Endothelial cell of umbilical vein (primary cell): Measurements from ENCODE around the gene CFHR1. TPM values are rescaled to one million over a fixed set of nuclear protein-coding genes. Genes with fewer than 3 reads are reported as not detected.

Experiments
- BruUV-seq: library from RNA; stranded (reverse); fragments of 400-500 nt; replicated peaks from 2 replicates; lab custom pipeline; 2021; lab: Mats Ljungman, UMichigan
- CTCF ChIA-PET: fragments of 300-600, 350-600 bp; sonication (Branson Sonifier 250); formaldehyde crosslinking; loops from one replicate; lab custom pipeline; 2021; ENCODE audit warnings: antibody characterized with exemption, inconsistent platforms; lab: Charles Lee
- POLR2A ChIA-PET: fragments of 300-600, 350-600 bp; sonication (Branson Sonifier 250); formaldehyde crosslinking; loops from one replicate; lab custom pipeline; 2021; ENCODE audit warnings: antibody characterized with exemption, inconsistent platforms; lab: Charles Lee
- DNase-seq: peaks from one replicate; pipeline ENCODE4 v3.0.0-alpha.2; 2011; ENCODE audit warnings: low read depth, low spot score
- FAIRE-seq: peaks from 2 replicates; lab custom pipeline; 2011; peaks lifted over from hg19 to GRCh38; lab: Jason Lieb, UNC
- H2AFZ ChIP-seq: 2 replicates; pipeline ENCODE4 v1.6.0; 2012; ENCODE audit warnings: low read depth, low read length, control low read depth, inconsistent platforms
- H3K27ac ChIP-seq: 2 replicates; pipeline ENCODE4 v1.5.1; 2011; ENCODE audit warnings: low read depth, mild to moderate bottlenecking, control low read depth, low read length, moderate library complexity; ENCODE audit not compliant: insufficient read depth
- H3K27me3 ChIP-seq, 2 experiments: 2 replicates each; pipeline versions ENCODE4 v1.6.0 to v1.6.1; 2011; ENCODE audit warnings: low read length in 2 of 2, mixed read lengths in 1 of 2; ENCODE audit not compliant: control insufficient read depth in 2 of 2, insufficient read depth in 2 of 2
- H3K36me3 ChIP-seq, 2 experiments: 2 replicates in 1 of 2; 3 replicates in 1 of 2; pipeline ENCODE4 v1.5.1; 2011; ENCODE audit warnings: low read length in 2 of 2, mild to moderate bottlenecking in 1 of 2, moderate library complexity in 1 of 2; ENCODE audit not compliant: control insufficient read depth in 2 of 2, insufficient read depth in 2 of 2; ENCODE audit errors: extremely low read depth in 1 of 2
- H3K4me1 ChIP-seq: 3 replicates; pipeline ENCODE4 v1.5.1; 2011; ENCODE audit warnings: mild to moderate bottlenecking, low read length; ENCODE audit not compliant: control insufficient read depth, insufficient read depth; ENCODE audit errors: extremely low read depth
- H3K4me2 ChIP-seq: 2 replicates; pipeline ENCODE4 v1.6.1; 2011; ENCODE audit warnings: low read length, control low read depth, mixed read lengths; ENCODE audit not compliant: insufficient read depth
- H3K4me3 ChIP-seq, 3 experiments: fragments of 200-600 bp in 1 of 3; sonication (generic), shearing (Covaris generic) in 1 of 3; replicated peaks in 1 of 3; 2 replicates each; pipeline ENCODE4 v1.5.1; 2011 to 2016; ENCODE audit warnings: control low read depth in 3 of 3, low read length in 3 of 3, mild to moderate bottlenecking in 2 of 3, inconsistent platforms in 1 of 3, low read depth in 1 of 3, moderate library complexity in 1 of 3; ENCODE audit not compliant: insufficient read depth in 1 of 3
- H3K79me2 ChIP-seq: 2 replicates; pipeline ENCODE4 v1.6.0; 2012; ENCODE audit warnings: low read length, inconsistent platforms; ENCODE audit not compliant: control insufficient read depth, insufficient read depth
- H3K9ac ChIP-seq: replicated peaks from 2 replicates; pipeline ENCODE3; 2011; ENCODE audit warnings: low read length, control low read depth; ENCODE audit not compliant: insufficient read depth; ENCODE audit errors: extremely low read depth
- H3K9me1 ChIP-seq: replicated peaks from 3 replicates; pipeline ENCODE4 v1.6.0; 2011; ENCODE audit warnings: mild to moderate bottlenecking, low read length; ENCODE audit not compliant: control insufficient read depth, insufficient read depth; ENCODE audit errors: extremely low read depth
- H3K9me3 ChIP-seq: replicated peaks from 2 replicates; pipeline ENCODE4 v1.5.1; 2012; ENCODE audit warnings: low read length, inconsistent platforms; ENCODE audit not compliant: control insufficient read depth, insufficient read depth
- H4K20me1 ChIP-seq: replicated peaks from 2 replicates; pipeline ENCODE3; 2011; ENCODE audit warnings: mild to moderate bottlenecking, low read length; ENCODE audit not compliant: control insufficient read depth, insufficient read depth; ENCODE audit errors: extremely low read depth
- EZH2 ChIP-seq: IDR thresholded peaks from 2 replicates; pipeline ENCODE4 v1.6.1; 2012; ENCODE audit warnings: borderline replicate concordance, low read depth, mild to moderate bottlenecking, moderate library complexity, low read length, inconsistent platforms; ENCODE audit not compliant: severe bottlenecking
- FOS ChIP-seq: IDR thresholded peaks from 2 replicates; pipeline ENCODE4 v1.6.1; 2011; ENCODE audit warnings: mild to moderate bottlenecking, low read length, moderate library complexity, borderline replicate concordance; ENCODE audit not compliant: insufficient read depth
- GATA2 ChIP-seq: IDR thresholded peaks from 2 replicates; pipeline ENCODE4 v1.7.0; 2011; ENCODE audit warnings: low read depth, mild to moderate bottlenecking, moderate library complexity, mixed read lengths, low read length; ENCODE audit not compliant: insufficient read length, insufficient read depth
- JUN ChIP-seq: IDR thresholded peaks from 2 replicates; pipeline ENCODE4 v1.6.1; 2011; ENCODE audit warnings: borderline replicate concordance, low read depth; ENCODE audit not compliant: insufficient read length, insufficient read depth
- MAX ChIP-seq: IDR thresholded peaks from 2 replicates; pipeline ENCODE4 v1.6.1; 2011; ENCODE audit not compliant: insufficient read depth, insufficient read length
- MYC ChIP-seq: IDR thresholded peaks from one replicate; pipeline ENCODE4 v1.6.1; 2011; ENCODE audit warnings: mild to moderate bottlenecking, low read depth, low read length
- POLR2A ChIP-seq: IDR thresholded peaks from 2 replicates; pipeline ENCODE4 v1.6.1; 2012; ENCODE audit warnings: low read depth, mild to moderate bottlenecking, control low read depth, low read length
- POLR2AphosphoS5 ChIP-seq: IDR thresholded peaks from 2 replicates; pipeline ENCODE4 v1.6.1; 2012; ENCODE audit warnings: low read depth, mild to moderate bottlenecking, control low read depth, low read length, moderate library complexity; ENCODE audit not compliant: insufficient read depth
- dilution Hi-C: fragments of 300-500 bp; cut with MboI; formaldehyde crosslinking; loops from one replicate; pipeline ENCODE4 v1.15.0; 2019; ENCODE audit warnings: low sequenced_read_pairs; ENCODE audit not compliant: extremely low pct_ligation_motif_present
- intact Hi-C: fragments of 100-400 bp; cut with micrococcal nuclease; formaldehyde crosslinking; loops from one replicate; pipeline ENCODE4 v1.10.0; 2022
- polyA plus RNA-seq, 4 experiments: library from polyadenylated mRNA; depleted of rRNA in 3 of 4; stranded (reverse) in 3 of 4; unstranded in 1 of 4; fragments of >200 nt; gene quantifications; 2 replicates each; pipeline versions ENCODE4 v1.2.1 to v1.2.3, GENCODE V29; 2011 to 2012; ENCODE audit warnings: missing spikeins in 1 of 4
- total RNA-seq: library from RNA; stranded (reverse); gene quantifications from 2 replicates; pipeline ENCODE4 v1.2.3, GENCODE V29; 2021

The CFHR1 gene
- total and polyA plus RNA-seq, 2 donors (not counting 3 experiments of a cell fraction or from before 2014, with no cell fraction given) = 0.11 TPM; not detected in 1

- H3K9me1 ChIP-seq = no peaks in the 10 kb centered on the region
- intact Hi-C loops (no loop called here), dilution Hi-C loops (no loop called here)
- CTCF ChIA-PET = no interaction called here
- FAIRE-seq (no peak), DNase-seq (no peak)
- H3K9ac ChIP-seq = no peak overlapping the region
- no peak overlapping the region for H3K27ac ChIP-seq
- H3K4me1 ChIP-seq = no peaks in the 10 kb centered on the region
- H3K79me2 ChIP-seq = no peaks in the 10 kb centered on the region
- no peak overlapping the region for H3K4me3 ChIP-seq
- H2AFZ ChIP-seq = no peak overlapping the region
- TF ChIP-seq FOS (no peak), MAX (no peak), MYC (no peak), JUN (no peak), POLR2AphosphoS5 (no peak), EZH2 (no peak)
- no peak overlapping the region for H3K4me2 ChIP-seq
- no TSS peak for BruUV-seq
- H4K20me1 ChIP-seq = no peaks in the 10 kb centered on the region
- peaks cover 0 to 3% of the 10 kb centered on the region in 2 experiments for H3K27me3 ChIP-seq
- H3K36me3 ChIP-seq = no peaks in the 10 kb centered on the region
- no peaks in the 10 kb centered on the region for H3K9me3 ChIP-seq
- POLR2A ChIA-PET = no interaction called here
These were observed 53.9 kb downstream of the CFHR1 start for GRCh38 chr1:196873385-196873784.

- no TSS peak for BruUV-seq
- Histone ChIP-seq H3K9ac (no peak overlapping the region), H3K9me3 (no peaks in the 10 kb centered on the region), H4K20me1 (no peaks in the 10 kb centered on the region), H3K36me3 (no peaks in the 10 kb centered on the region), H2AFZ (no peak overlapping the region), H3K9me1 (no peaks in the 10 kb centered on the region), H3K4me1 (no peaks in the 10 kb centered on the region), H3K4me3 (no peak overlapping the region), H3K27ac (no peak overlapping the region), H3K27me3 (peaks cover 0 to 3% of the 10 kb centered on the region in 2 experiments), H3K79me2 (no peaks in the 10 kb centered on the region), H3K4me2 (no peak overlapping the region)
- no peak for DNase-seq
- CTCF ChIA-PET = no interaction called here
- intact Hi-C loops = no loop called here
- FAIRE-seq = no peak
- POLR2A ChIA-PET = no interaction called here
- TF ChIP-seq FOS (no peak), EZH2 (no peak), GATA2 (no peak), POLR2A (no peak)
- dilution Hi-C loops = no loop called here
These were observed 56.4 kb downstream of the CFHR1 start for GRCh38 chr1:196875935-196876334.
